ENCODE measurements around the gene FIGNL2. TPM values are rescaled to one million over a fixed set of nuclear protein-coding genes. Genes with fewer than 3 reads are reported as not detected.

FIGNL2 gene
- total and polyA plus RNA-seq, 9 of the 15 experiments (the other 6 are each of a cell fraction or from before 2014, with no cell fraction given), result 0.01 TPM; not detected in 8

DNA sequence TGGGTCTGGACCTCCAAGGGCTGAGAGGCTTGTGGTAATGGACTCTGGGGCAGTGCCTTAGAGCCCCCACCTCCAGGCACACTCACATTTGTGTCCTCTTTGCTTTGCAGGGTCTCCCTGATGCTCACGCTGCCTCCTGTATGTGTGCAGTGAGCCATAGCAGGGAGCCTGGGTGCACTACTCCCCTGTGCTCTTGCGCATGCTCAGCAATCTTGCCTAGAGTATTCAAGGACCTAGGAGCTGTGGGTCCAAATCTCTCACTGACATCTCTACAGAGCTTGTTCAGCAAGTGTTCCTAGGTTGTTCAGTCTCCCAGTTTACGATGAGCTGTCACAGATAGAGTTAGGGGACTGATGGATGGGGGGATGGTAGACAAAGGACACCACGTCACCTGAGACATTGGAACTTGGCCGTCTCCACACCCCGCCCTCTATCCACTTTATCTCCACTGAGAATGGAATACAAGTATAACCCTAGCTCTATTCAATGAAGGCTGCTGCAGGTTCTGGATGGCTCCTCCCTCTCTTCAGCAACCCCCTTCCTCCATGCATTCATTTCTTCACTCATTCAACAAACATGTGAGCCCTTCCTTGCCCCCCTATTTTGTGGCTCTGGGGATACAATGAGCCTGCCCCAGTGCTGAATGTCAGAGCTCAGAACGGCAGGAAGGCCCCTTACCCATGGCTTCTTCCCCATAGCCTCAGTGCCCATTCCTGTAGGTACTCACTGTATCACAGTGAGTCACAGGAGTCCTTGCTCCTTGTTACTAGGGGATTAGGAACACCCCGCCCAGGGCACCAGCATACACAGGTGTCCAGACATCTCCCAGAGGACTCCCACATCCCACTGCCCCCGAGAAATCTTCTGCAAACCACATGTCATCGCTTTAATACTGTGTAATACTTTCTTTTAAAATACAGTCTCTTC lies 31.2 kb downstream of the FIGNL2 start:
- peaks cover 9% of the 10 kb centered on the region; the same call in 1 of the 2 replicates for H4K20me1 ChIP-seq (replicated peaks; ENCODE audit: control insufficient read depth, insufficient read depth, low read length)
- H2AFZ ChIP-seq (ENCODE audit: low read depth, low read length), result no peak overlapping the region
- no peaks in the 10 kb centered on the region for H3K36me3 ChIP-seq (ENCODE audit: control insufficient read depth, insufficient read depth, low read length)
- TF ChIP-seq SAP30 (IDR thresholded peaks at IDR 0.05; ENCODE audit: borderline replicate concordance, insufficient read depth, low read depth, low read length, poor library complexity, severe bottlenecking) (no peak), NRF1 (conservative IDR thresholded peaks at IDR 0.05 in 1 of 2, IDR thresholded peaks at IDR 0.05 in 1 of 2) (peak; percentile 85 to 88), ESRRA (IDR thresholded peaks at IDR 0.05; ENCODE audit: borderline replicate concordance, low read depth) (no peak), ATF1 (CRISPR knock-in tag; IDR thresholded peaks at IDR 0.05) (no peak), ATF1 (tag; IDR thresholded peaks at IDR 0.05) (no peak)
- TF ChIP-seq, protein P1, sequence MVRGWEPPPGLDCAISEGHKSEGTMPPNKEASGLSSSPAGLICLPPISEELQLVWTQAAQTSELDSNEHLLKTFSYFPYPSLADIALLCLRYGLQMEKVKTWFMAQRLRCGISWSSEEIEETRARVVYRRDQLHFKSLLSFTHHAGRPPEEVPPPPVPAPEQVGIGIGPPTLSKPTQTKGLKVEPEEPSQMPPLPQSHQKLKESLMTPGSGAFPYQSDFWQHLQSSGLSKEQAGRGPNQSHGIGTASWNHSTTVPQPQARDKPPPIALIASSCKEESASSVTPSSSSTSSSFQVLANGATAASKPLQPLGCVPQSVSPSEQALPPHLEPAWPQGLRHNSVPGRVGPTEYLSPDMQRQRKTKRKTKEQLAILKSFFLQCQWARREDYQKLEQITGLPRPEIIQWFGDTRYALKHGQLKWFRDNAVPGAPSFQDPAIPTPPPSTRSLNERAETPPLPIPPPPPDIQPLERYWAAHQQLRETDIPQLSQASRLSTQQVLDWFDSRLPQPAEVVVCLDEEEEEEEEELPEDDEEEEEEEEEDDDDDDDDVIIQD (CRISPR knock-in tag; IDR thresholded peaks at IDR 0.05), result no peak
- no peak for DNase-seq (ENCODE audit: extremely low read depth in 1 of 4, low spot score in 3 of 4)
- no peak overlapping the region for H3K9ac ChIP-seq (ENCODE audit: insufficient read depth in 1 of 2, low read depth in 2 of 2, low read length in 2 of 2)
- intact Hi-C loops (cut with micrococcal nuclease), result no loop called here
- ATAC-seq, result no peak
- in situ Hi-C loops (cut with MboI), result no loop called here
- BruUV-seq (replicated peaks), result no TSS peak
- peaks cover 0 to 35% of the 10 kb centered on the region in 2 experiments; a peak in 2 of 5 replicates for H3K4me1 ChIP-seq (replicated peaks in 1 of 2; ENCODE audit: control insufficient read depth in 2 of 2, insufficient read depth in 2 of 2, low read length in 2 of 2)
- FAIRE-seq, result no peak
- ChIA-PET CTCF (ENCODE audit: low intra/inter-chr PET ratio) (no interaction called here), POLR2A (interaction anchor here (0.6 to 1.0 kb wide), 3 partner anchors 14 to 1715 kb away, joined by 4 read pairs; no protein-coding TSS in a partner anchor)
- H3K9me1 ChIP-seq (ENCODE audit: control insufficient read depth, insufficient read depth, low read length), result no peaks in the 10 kb centered on the region
- no peaks in the 10 kb centered on the region for H3K79me2 ChIP-seq (ENCODE audit: control insufficient read depth, insufficient read depth, low read length)
- H3K27ac ChIP-seq (ENCODE audit: extremely low read depth, low read depth, low read length), result no peak overlapping the region
- under 1% methylated on average over 10 of the region's 10 CpGs for WGBS (ENCODE audit: insufficient coverage, low coverage, missing lambda C conversion rate)
- H3K27me3 ChIP-seq (ENCODE audit: control insufficient read depth in 2 of 2, insufficient read depth in 2 of 2, low read length in 2 of 2), result peaks cover 18 to 73% of the 10 kb centered on the region in 2 experiments; a peak in 4 of 5 replicates
- no peak overlapping the region for H3K4me2 ChIP-seq (ENCODE audit: insufficient read depth, low read length)
- no peaks in the 10 kb centered on the region for H3K9me3 ChIP-seq (replicated peaks; ENCODE audit: control insufficient read depth, insufficient read depth, low read depth, low read length)
- H3K4me3 ChIP-seq, result no peak overlapping the region

Measured in K562 (cell line).